BJ (cell line): ENCODE data around the gene DLG2. TPM values are rescaled to one million over a fixed set of nuclear protein-coding genes. Genes with fewer than 3 reads are reported as not detected.

Experiments used
- CTCF ChIA-PET: fragments of 350-600 bp; formaldehyde crosslinking; extraction: SDS; loops from one replicate; lab custom pipeline; 2021; ENCODE audit warnings: antibody characterized with exemption, inconsistent platforms; lab: Yijun Ruan, JAX
- POLR2A ChIA-PET: fragments of 300-600 bp; sonication (Branson Sonifier 250); formaldehyde crosslinking; extraction: SDS; loops from one replicate; lab custom pipeline; 2021; ENCODE audit warnings: antibody characterized with exemption; lab: Charles Lee
- DNase-seq: peaks from one replicate; pipeline ENCODE4 v3.0.0-alpha.2; 2011; ENCODE audit warnings: low read depth
- H3K27me3 ChIP-seq: 2 replicates; pipeline ENCODE4 v1.6.0; 2011; ENCODE audit warnings: low read length; ENCODE audit not compliant: control insufficient read depth, insufficient read depth
- H3K36me3 ChIP-seq: 2 replicates; pipeline ENCODE4 v1.5.1; 2011; ENCODE audit warnings: low read length; ENCODE audit not compliant: control insufficient read depth, insufficient read depth
- H3K4me3 ChIP-seq: 2 replicates; pipeline ENCODE4 v1.5.1; 2011; ENCODE audit warnings: low read depth, mild to moderate bottlenecking, control low read depth, low read length
- CTCF ChIP-seq: IDR thresholded peaks from 2 replicates; pipeline ENCODE4 v1.5.1; 2011; ENCODE audit warnings: low read depth, mild to moderate bottlenecking, control low read depth, inconsistent platforms, low read length, moderate library complexity; ENCODE audit not compliant: insufficient read depth
- polyA plus RNA-seq: library from polyadenylated mRNA; depleted of rRNA; stranded (reverse); fragments of >200 nt; gene quantifications from 2 replicates; pipeline ENCODE4 v1.2.3, GENCODE V29; 2011

DLG2 gene
- polyA plus RNA-seq, 1 experiment, result 0.28 TPM

- ChIA-PET POLR2A (no interaction called here), CTCF (interaction anchor here (3.0 kb wide), 1 partner anchor 434 kb away, joined by 27 read pairs; no protein-coding TSS in a partner anchor)
- no peaks in the 10 kb centered on the region for H3K36me3 ChIP-seq
- no peak for DNase-seq
- TF ChIP-seq CTCF, result no peak
- peaks cover 5% of the 10 kb centered on the region for H3K27me3 ChIP-seq
- H3K4me3 ChIP-seq, result no peak overlapping the region
Measured at GRCh38 chr11:83726316-83726715, 1900.8 kb downstream of the DLG2 start.

- TF ChIP-seq CTCF, result no peak
- DNase-seq, result no peak
- ChIA-PET CTCF (interaction anchor here (1.7 to 3.0 kb wide), 3 partner anchors 12 to 434 kb away, joined by 3 to 27 read pairs (median 5); no protein-coding TSS in a partner anchor), POLR2A (no interaction called here)
- H3K36me3 ChIP-seq, result no peaks in the 10 kb centered on the region
- H3K4me3 ChIP-seq, result no peak overlapping the region
- peaks cover 5% of the 10 kb centered on the region for H3K27me3 ChIP-seq
Measured at GRCh38 chr11:83725728-83726127, 1901.4 kb downstream of the DLG2 start.

- POLR2A ChIA-PET, result no interaction called here
- DNase-seq, result no peak
Measured at GRCh38 chr11:83725269-83725560, 1901.9 kb downstream of the DLG2 start.

GRCh38 chr11:83723999-83724398, 1903.1 kb downstream of the DLG2 start:
- H3K4me3 ChIP-seq, result peak overlapping the region; percentile 3; the same call in 1 of the 2 replicates
- POLR2A ChIA-PET, result no interaction called here
- DNase-seq, result no peak
- peaks cover 5% of the 10 kb centered on the region for H3K27me3 ChIP-seq
- no peaks in the 10 kb centered on the region for H3K36me3 ChIP-seq
- CTCF ChIA-PET, result interaction anchor here (0.9 to 3.0 kb wide), 8 partner anchors 92 to 1009 kb away, joined by 3 to 27 read pairs (median 4); no protein-coding TSS in a partner anchor
- peak; percentile 51 for TF ChIP-seq CTCF

More at GRCh38 chr11:83725269-83725560, 1901.9 kb downstream of the DLG2 start:
- Histone ChIP-seq H3K4me3 (no peak overlapping the region), H3K27me3 (peaks cover 5% of the 10 kb centered on the region), H3K36me3 (no peaks in the 10 kb centered on the region)
- TF ChIP-seq CTCF, result no peak
- CTCF ChIA-PET, result interaction anchor here (1.7 to 3.0 kb wide), 3 partner anchors 13 to 433 kb away, joined by 3 to 27 read pairs (median 5); no protein-coding TSS in a partner anchor

- Histone ChIP-seq H3K27me3 (peaks cover 5% of the 10 kb centered on the region), H3K4me3 (no peak overlapping the region), H3K36me3 (no peaks in the 10 kb centered on the region)
- TF ChIP-seq CTCF, result no peak
- ChIA-PET CTCF (interaction anchor here (1.1 to 1.3 kb wide), 2 partner anchors 193 to 1008 kb away, joined by 3 read pairs; no protein-coding TSS in a partner anchor), POLR2A (no interaction called here)
- no peak for DNase-seq
Measured at GRCh38 chr11:83722392-83723119, 1904.6 kb downstream of the DLG2 start.
